Neural crest cell (in vitro differentiated cells): ENCODE data around the gene HAT1. TPM values are rescaled to one million over a fixed set of nuclear protein-coding genes. Genes with fewer than 3 reads are reported as not detected.
A peak's percentile ranks its signal among the peaks of the same experiment; 100 is the strongest.

Source experiments
- DNase-seq: peaks from one replicate; pipeline ENCODE4 v3.0.0; 2021; ENCODE audit warnings: low read depth, mixed read lengths, low spot score
- H3K27ac Mint-ChIP-seq: one replicate; pipeline ENCODE4 v1.8.0; 2021; ENCODE audit warnings: mild to moderate bottlenecking, mixed read lengths; ENCODE audit not compliant: unreplicated experiment
- H3K27me3 Mint-ChIP-seq: 2 replicates; pipeline ENCODE4 v1.8.0; 2021; ENCODE audit warnings: low read depth, mild to moderate bottlenecking, mixed read lengths
- H3K36me3 Mint-ChIP-seq: 2 replicates; pipeline ENCODE4 v1.8.0; 2021; ENCODE audit warnings: low read depth, mild to moderate bottlenecking, mixed read lengths
- H3K4me1 Mint-ChIP-seq: 2 replicates; pipeline ENCODE4 v1.8.0; 2021; ENCODE audit warnings: mixed read lengths
- H3K4me3 Mint-ChIP-seq: one replicate; pipeline ENCODE4 v1.8.0; 2021; ENCODE audit warnings: mild to moderate bottlenecking, mixed read lengths
- H3K9me3 Mint-ChIP-seq: 2 replicates; pipeline ENCODE4 v1.8.0; 2021; ENCODE audit warnings: mixed read lengths
- CTCF ChIP-seq: fragments of 200-600 bp; sonication (generic); conservative IDR thresholded peaks from 2 replicates; pipeline ENCODE4 v1.5.0; 2021; ENCODE audit warnings: antibody characterized with exemption, mild to moderate bottlenecking
- total RNA-seq: library from RNA; stranded (reverse); gene quantifications from 2 replicates; pipeline ENCODE4 v1.2.1, GENCODE V29; 2021

HAT1 gene
- total RNA-seq, 1 donor from 2014 or later, result 70.8 TPM

GRCh38 chr2:171919453-171919852, 2.8 kb upstream of the HAT1 start:
- Mint-ChIP-seq H3K9me3 (no peaks in the 10 kb centered on the region), H3K27me3 (no peaks in the 10 kb centered on the region), H3K27ac (no peak overlapping the region), H3K36me3 (peaks cover 2% of the 10 kb centered on the region), H3K4me3 (no peak overlapping the region), H3K4me1 (peaks cover 21% of the 10 kb centered on the region)
- DNase-seq, result no peak
- TF ChIP-seq CTCF, result no peak

GRCh38 chr2:171921970-171922229, 361 bp upstream of the HAT1 start:
- Mint-ChIP-seq H3K27me3 (no peaks in the 10 kb centered on the region), H3K4me1 (peaks cover 31% of the 10 kb centered on the region), H3K9me3 (no peaks in the 10 kb centered on the region), H3K36me3 (peaks cover 2% of the 10 kb centered on the region), H3K27ac (peak overlapping the region; percentile 90), H3K4me3 (peak overlapping the region; percentile 98)
- DNase-seq, result no peak
- TF ChIP-seq CTCF, result no peak

- no peaks in the 10 kb centered on the region for H3K27me3 Mint-ChIP-seq
- H3K9me3 Mint-ChIP-seq, result no peaks in the 10 kb centered on the region
- peaks cover 2% of the 10 kb centered on the region for H3K36me3 Mint-ChIP-seq
- no peak for TF ChIP-seq CTCF
- peak overlapping the region; percentile 97 for H3K27ac Mint-ChIP-seq
- peaks cover 34% of the 10 kb centered on the region for H3K4me1 Mint-ChIP-seq
- peak; percentile 1 for DNase-seq
- H3K4me3 Mint-ChIP-seq, result peak overlapping the region; percentile 98
Measured at GRCh38 chr2:171923206-171923605, 945 bp downstream of the HAT1 start.

- no peaks in the 10 kb centered on the region for H3K9me3 Mint-ChIP-seq
- peaks cover 7% of the 10 kb centered on the region for H3K36me3 Mint-ChIP-seq
- no peak for DNase-seq
- H3K27ac Mint-ChIP-seq, result peak overlapping the region; percentile 67
- no peaks in the 10 kb centered on the region for H3K27me3 Mint-ChIP-seq
- no peak for TF ChIP-seq CTCF
- peaks cover 34% of the 10 kb centered on the region for H3K4me1 Mint-ChIP-seq
- H3K4me3 Mint-ChIP-seq, result peak overlapping the region; percentile 98
Measured at GRCh38 chr2:171924170-171924942, 2.1 kb downstream of the HAT1 start.

- no peaks in the 10 kb centered on the region for H3K27me3 Mint-ChIP-seq
- no peak for TF ChIP-seq CTCF
- H3K36me3 Mint-ChIP-seq, result peaks cover 33% of the 10 kb centered on the region
- peaks cover 3% of the 10 kb centered on the region for H3K9me3 Mint-ChIP-seq
- DNase-seq, result no peak
- H3K4me3 Mint-ChIP-seq, result no peak overlapping the region
- peaks cover 15% of the 10 kb centered on the region for H3K4me1 Mint-ChIP-seq
- H3K27ac Mint-ChIP-seq, result no peak overlapping the region
Measured at GRCh38 chr2:171930385-171930784, 8.1 kb downstream of the HAT1 start.
